ENCODE data around the gene TPO.
"Not testable (repeated sequence)": the region's sequence is repeated elsewhere in the genome, so short reads cannot be mapped to it uniquely, and the experiment has no call there.

TPO gene
- total RNA-seq, result 0 to 0.69 (median 0.25) reads per million in 4 donors

DNA sequence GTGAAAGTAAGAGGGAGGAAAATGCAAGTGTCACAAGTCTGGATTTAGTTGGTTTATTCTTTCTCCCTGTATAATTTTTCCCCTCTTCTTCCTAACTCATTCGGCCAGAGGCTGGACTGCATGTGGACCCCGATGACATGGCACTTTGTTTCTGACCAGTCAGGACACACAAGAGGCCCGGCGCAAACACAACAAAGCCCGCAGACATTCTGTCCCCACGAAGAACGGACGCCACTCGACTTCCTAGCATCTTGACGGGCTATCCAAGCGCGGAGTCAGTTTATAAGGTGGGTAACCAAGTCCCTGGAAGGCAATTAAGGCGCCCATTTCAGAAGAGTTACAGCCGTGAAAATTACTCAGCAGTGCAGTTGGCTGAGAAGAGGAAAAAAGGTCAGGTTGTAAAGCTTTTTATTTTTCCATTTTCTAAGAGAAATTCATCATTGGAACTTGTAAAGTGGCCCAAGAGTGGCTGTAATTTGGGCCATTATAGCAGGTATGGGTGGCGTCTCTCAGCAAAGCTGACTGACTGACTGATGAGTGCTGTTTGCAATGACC, at the start of gene TPO:
Gene TPO, plus strand, starts transcription at position 308 of the 555 bp plus-strand sequence. CDS start 946 bp downstream, outside the sequence.
- DNase-seq, result no peak

DNA sequence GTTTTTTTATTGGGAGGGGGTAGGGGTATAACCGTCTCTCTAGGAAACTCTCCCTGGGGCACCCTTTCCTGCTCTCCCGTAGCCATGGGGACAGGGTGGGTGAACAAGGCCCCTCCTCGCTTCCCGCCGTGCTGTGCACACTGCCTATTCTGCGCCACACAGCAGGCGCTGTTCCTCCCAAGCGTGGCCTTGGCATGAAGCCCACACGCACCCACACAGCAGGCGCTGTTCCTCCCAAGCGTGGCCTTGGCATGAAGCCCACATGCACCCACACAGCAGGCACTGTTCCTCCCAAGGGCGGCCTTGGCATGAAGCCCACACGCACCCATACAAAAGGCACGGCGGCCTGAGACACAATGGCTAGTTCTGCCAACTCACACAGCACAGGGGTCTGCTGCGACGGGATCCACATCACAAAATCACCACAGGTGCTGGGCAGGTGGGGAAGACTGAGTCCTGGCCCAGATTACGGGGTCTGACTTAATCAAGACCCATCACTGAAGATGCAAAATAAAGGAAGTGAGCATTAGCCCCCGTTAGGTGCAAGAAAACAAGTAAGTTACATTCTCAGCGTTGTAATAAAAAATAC, 46.6 kb upstream of the TPO start:
- no peak for DNase-seq

DNA sequence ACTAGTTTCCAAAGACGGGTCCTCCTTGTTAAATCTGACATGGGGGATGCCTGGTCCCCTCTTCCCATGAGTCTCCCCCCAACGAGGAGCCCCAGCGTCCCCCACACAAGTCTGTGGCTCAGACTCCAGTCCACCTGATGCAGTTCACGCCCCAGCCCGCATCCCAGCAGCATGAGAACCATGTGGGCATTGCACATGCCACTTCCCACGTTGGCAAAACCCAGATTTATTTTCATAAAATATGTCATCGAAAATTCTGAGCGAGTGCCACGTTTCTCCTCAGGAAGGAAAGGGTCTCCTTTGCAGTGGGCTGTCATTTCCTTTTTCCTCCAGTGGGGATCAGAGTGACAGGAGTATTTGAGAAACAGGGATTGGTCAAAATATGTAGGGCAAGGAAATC, 45.7 kb upstream of the TPO start:
- DNase-seq, result no peak

DNA sequence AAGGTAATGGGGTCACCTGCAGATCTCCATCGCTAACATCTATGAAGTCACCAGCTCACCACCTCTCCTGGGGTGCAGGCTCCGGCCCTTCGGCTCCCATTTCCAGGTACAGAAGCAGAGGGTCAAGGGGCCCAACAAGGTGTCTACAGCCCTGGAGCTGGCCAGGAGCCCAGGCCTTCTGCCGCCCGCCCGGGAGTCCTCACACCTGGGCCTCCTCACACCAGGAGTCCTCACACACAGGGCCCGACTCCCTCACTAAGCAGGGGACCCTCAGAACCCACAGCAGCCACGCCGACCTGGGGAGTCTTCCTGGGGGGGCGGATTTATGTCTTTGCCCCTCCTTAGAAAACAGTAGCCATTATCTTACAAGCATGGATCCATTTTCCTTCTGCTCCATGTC, 43.4 kb upstream of the TPO start:
- DNase-seq, result no peak

- no peak for DNase-seq
Measured at GRCh38 chr2:1370461-1370860, 42.8 kb upstream of the TPO start.

DNA sequence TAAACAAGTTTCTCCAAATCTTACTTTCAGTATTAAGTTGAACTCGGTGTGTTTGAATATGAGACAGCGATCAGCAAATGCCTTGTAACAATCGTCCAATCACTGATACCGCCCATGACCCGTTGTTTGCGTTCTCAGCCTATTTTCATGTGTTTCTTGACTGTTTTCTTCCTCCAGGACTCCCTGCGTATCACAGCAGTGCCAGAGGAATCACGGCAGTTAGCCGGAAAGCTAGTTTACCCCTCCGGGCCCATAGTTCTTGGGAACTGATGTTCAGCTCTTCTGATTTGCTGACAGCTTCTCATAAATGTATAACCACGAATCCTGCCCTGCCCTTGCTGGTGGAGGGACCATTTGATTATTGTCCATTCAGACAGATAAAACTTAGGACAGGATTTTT, 42.2 kb upstream of the TPO start:
- no peak for DNase-seq

GRCh38 chr2:1373830-1374229, 39.4 kb upstream of the TPO start:
- no peak for DNase-seq

DNA sequence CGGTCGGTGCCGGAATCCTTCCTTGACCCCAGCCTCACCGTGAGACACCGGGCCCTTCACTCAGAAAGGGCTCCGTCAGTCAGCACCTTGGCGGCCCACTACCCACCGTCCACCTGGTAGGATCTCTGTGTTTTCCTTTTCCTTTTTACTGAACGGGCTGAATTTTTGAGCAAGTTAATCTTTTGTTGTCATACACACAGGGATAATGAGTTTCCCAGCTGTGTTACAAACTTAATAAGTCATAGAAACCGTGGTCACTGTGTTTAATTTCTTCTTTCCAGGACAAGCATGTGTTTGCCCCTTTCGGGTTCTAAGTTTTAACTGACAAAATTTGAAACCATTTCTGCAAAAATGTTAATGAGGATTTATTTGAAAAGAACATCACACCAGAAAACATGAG, 39.0 kb upstream of the TPO start:
- DNase-seq, result no peak

- no peak for DNase-seq
Measured at GRCh38 chr2:1375794-1376193, 37.5 kb upstream of the TPO start.

- DNase-seq, result no peak
Measured at GRCh38 chr2:1377473-1377872, 35.8 kb upstream of the TPO start.

DNA sequence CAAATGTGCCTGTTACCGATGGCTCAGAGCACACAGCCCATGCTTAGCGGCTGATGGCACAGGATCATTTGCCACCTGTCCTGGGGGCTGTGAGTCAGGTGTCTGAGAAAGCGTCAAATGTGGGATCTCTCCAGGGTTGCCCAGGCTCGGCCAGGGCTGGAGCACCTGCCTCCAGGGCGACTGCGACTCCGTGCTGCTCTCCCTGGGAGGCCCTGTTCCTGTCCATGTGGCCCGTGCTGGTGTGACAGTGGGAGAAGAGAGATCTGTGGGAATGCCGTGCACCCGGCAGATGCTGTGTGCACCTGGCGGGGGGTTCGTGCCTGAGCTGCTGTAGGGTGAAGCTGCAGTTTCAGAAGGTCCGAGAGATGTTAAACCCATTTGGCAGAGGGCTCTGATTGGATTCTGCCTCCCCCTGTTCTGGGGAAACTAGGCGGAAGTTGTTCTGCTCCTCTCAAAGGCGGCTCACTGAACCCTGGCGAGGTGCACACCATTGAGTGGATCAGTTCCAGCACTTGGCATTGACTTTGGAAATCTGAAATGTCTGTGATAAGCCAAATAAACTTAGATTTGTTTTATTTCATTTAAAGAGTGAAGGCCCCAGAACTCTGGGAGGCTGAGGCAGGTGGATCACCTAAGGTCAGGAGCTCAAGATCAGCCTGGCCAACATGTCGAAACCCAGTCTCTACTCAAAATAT, 34.7 kb upstream of the TPO start:
- DNase-seq, result no peak

DNA sequence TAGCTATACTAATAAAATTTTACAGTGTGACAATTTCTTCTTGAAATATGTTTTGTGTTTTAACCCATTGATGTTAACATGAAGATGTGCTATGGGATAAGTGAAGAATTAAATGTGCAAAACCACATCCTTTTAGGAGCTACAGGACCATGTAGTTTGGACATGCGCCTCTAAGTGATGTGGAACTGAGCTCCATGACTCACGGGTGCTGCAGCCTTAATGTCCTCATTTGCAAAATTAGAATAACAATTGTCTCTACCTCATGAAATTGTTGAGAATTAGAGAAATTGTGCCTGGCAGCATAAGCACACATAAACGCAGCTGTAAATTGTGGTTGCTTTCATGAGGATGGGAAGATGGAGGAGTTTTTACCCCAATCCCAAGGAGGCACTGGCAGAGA, 31.6 kb upstream of the TPO start:
- no peak for DNase-seq

GRCh38 chr2:1387954-1388725, 25.1 kb upstream of the TPO start:
- DNase-seq, result not testable (repeated sequence)

DNA sequence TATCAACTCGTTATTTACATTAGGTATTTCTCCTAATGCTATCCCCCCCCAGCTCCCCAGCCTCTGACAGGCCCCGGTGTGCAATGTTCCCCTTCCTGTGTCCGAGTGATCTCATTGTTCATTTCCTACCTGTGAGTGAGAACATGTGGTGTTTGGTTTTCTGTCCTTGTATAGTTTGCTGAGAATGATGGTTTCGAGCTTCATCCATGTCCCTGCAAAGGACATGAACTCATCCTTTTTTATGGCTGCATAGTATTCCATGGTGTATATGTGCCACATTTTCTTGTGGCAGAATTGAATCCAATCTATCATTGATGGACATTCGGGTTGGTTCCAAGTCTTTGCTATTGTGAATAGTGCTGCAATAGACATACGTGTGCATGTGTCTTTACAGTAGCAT, 23.1 kb upstream of the TPO start:
- not testable (repeated sequence) for DNase-seq

- DNase-seq, result no peak
Measured at GRCh38 chr2:1393321-1393720, 19.9 kb upstream of the TPO start.

DNA sequence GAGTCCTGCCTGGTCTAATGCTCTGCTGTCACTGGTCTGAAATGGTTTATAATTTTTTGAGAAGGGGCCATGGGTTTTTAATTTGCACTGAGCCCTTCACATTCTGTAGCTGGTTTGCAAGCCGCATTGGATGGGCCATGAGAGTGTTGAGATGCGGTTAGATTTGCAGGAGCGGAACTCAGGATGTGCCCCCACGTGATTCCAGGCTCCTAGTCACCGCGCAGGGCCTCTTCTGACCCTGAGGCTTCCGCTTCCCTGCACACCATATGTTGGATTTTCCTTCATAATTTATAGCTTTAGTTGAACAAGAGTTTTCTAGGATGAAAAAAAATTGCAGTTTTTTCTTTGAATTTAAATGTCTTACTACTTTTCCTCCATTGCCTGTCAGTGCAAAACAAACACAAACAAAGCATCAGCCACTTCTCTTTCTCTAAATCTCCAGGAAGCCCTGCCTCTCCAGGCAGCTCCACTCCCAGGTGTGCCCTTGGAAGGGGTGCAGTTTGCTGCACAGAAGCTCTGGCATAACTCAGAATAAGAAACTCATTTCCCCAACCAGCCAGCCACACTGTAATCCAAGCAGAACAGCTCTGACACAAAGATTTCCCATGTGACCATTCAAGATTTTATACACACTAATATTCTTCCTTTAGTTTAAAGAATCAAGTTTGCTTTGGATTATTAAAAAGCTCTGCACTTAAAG, 18.4 kb upstream of the TPO start:
- DNase-seq, result no peak

DNA sequence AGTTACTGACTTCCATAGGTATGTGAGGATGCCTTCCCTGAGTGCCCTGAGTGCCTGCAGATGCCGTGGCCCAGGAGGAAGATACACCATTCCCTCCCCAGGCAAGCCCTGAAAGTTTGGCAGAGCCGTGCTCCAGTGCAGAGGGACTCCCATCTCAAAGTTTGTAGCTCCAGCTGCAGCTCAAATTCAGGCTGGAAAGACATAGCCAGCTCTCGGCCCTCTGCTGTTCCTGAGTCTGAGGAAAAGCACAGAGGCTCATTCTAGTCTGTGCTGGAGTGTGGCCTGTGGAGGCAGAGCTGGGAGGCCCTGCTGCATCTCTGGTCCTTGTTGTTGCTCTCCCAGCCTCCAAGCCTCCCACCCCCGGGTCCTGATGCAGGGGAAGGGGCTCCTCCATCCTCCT, 15.9 kb upstream of the TPO start:
- DNase-seq, result no peak

DNA sequence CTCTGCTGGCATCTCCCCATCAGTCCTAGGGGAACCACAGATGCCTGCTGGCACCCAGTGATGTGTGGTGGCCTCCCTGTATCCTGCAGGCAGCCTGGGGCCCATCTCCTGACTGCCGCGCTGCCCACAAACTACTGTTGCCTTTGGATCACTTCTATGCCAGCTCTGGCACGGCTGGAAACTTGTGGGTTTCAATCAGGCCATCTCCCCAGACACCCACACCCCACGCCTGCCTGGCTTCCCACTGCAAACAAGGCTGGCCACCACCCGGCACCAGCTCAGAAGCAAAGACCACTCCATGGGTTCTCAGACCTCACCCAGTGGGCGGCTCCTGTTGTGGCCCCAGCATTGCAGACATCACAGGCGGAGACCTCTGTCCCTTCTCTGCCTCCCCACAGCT, 15.1 kb upstream of the TPO start:
- no peak for DNase-seq

DNA sequence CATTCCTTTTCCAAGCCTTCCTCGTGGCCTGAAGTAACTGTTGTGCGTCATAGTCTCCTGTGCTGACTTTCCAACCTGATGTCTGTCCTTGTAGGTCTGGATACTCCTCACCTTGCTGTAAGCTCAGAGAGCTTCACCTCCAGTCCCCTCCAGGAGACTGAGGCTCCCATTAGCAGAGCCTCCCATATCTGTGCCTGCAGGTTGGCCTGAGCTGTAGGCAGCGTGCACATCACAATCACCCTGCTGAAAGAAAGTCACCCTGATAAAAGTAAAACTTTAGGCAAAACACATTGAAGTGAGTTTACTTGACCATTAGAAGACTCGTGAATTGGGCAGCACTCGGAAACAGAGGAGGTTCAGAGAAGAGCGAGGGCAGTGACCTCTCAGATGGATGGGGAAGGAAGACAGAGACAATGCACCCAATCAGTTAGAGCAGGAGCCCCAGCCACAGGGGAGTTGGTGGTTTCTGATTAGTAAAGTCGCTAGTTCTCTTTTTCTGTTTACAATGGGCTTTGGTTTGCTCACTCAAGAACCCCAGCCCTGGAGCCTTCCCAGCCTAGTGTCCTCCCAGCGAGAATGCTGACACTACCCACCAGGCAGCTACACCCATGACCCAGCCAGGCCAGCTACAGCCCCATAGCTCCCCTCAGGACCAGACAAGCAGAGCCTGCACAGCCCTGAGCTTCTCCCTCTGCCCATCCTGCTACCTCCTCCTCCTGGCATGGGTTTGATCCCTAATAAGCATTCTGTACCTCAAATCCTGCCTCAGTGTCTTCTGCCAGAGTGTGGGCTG, 12.1 kb upstream of the TPO start:
- no peak for DNase-seq

DNA sequence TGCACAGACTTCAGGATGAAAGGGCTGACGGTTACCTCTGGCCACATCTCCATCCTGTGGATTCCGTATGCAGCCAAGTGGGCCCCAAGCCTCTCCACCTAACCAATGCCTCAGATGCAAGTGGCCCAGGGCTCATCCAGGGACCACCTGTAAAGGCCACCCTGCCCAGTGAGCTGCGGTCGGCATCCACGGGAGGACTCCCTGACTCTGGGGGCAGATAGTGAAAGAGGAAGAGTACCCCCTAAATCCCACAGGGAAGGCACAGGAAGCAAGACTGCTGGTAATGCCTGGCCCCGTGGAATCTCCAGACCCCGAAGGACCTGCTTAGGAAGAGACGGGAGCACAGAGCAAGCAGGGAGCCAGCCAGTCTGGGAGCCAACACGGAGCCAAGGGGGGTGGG, 11.2 kb upstream of the TPO start:
- DNase-seq, result no peak

GRCh38 chr2:1403565-1403964, 9.7 kb upstream of the TPO start:
- DNase-seq, result no peak

GRCh38 chr2:1405124-1405523, 8.1 kb upstream of the TPO start:
- no peak for DNase-seq
